Esophagus muscularis mucosa (tissue), 4 donors: ENCODE results near the gene ZNF618. TPM values are rescaled to one million over a fixed set of nuclear protein-coding genes. Genes with fewer than 3 reads are reported as not detected.
A peak's percentile ranks its signal among the peaks of the same experiment; 100 is the strongest.

ENCODE experiments used
- DNase-seq: peaks from one replicate; pipeline ENCODE4 v3.0.0-alpha.2; 2017; ENCODE audit errors: extremely low spot score
- H3K27ac ChIP-seq, 4 donors: fragments of 200-600 bp; sonication (generic); replicated peaks in 1 of 4; 1 replicate in 3 of 4; 2 replicates in 1 of 4; pipeline ENCODE4 v1.5.1; 2016 to 2019; ENCODE audit warnings: mild to moderate bottlenecking in 1 of 4
- H3K27me3 ChIP-seq, 4 donors: fragments of 200-600 bp; sonication (generic); one replicate each; pipeline versions ENCODE4 v1.5.1 to v1.6.0; 2016 to 2019
- H3K36me3 ChIP-seq, 4 donors: fragments of 200-600 bp; sonication (generic); one replicate each; pipeline ENCODE4 v1.5.1; 2016 to 2019
- H3K4me1 ChIP-seq, 4 donors: fragments of 200-600 bp; sonication (generic); one replicate each; pipeline ENCODE4 v1.5.1; 2016 to 2019
- H3K4me3 ChIP-seq, 4 donors: fragments of 200-600 bp; sonication (generic); 1 replicate in 2 of 4; 2 replicates in 2 of 4; pipeline ENCODE4 v1.5.1; 2016 to 2019; ENCODE audit warnings: mild to moderate bottlenecking in 4 of 4, moderate library complexity in 1 of 4
- H3K9me3 ChIP-seq, 4 donors: fragments of 200-600 bp; sonication (generic); 1 replicate in 3 of 4; 2 replicates in 1 of 4; pipeline ENCODE4 v1.5.1; 2016 to 2019
- CTCF ChIP-seq, 3 experiments: fragments of 200-600 bp in 2 of 3; fragments of 450-650 bp in 1 of 3; sonication (generic) in 2 of 3; IDR thresholded peaks; one replicate each; pipeline ENCODE4 v1.5.1; 2017 to 2019; ENCODE audit warnings: antibody characterized with exemption in 3 of 3, mild to moderate bottlenecking in 2 of 3, moderate library complexity in 1 of 3
- EP300 ChIP-seq: sonication (generic); formaldehyde crosslinking; IDR thresholded peaks from one replicate; pipeline ENCODE4 v1.6.1; 2017; ENCODE audit warnings: antibody characterized with exemption
- POLR2A ChIP-seq: fragments of 450-650 bp; IDR thresholded peaks from one replicate; pipeline ENCODE4 v1.6.1; 2017; ENCODE audit warnings: antibody characterized with exemption, moderate library complexity, mild to moderate bottlenecking, low read depth
- POLR2AphosphoS5 ChIP-seq, 2 donors: sonication (generic); formaldehyde crosslinking; IDR thresholded peaks; one replicate each; pipeline ENCODE4 v1.6.1; 2017; ENCODE audit warnings: antibody characterized with exemption in 2 of 2
- WGBS: methylation state at CpG from one replicate; pipeline ENCODE4 v1.1.5; 2018; 5-methylcytosine and 5-hydroxymethylcytosine counted together
- intact Hi-C: fragments of 100-400 bp; cut with DNase I; formaldehyde crosslinking; loops from one replicate; pipeline ENCODE4 v1.15.1; 2023
- total RNA-seq, 4 donors: library from RNA; depleted of rRNA; stranded (reverse); fragments of >200 nt; gene quantifications; one replicate each; pipeline versions ENCODE4 v1.1.0 to v1.2.1, GENCODE V29; 2016

Gene ZNF618
- total RNA-seq, 4 donors from 2014 or later = 1.2 to 4.5 (median 2.6) TPM

- intact Hi-C loops = no loop called here
- Histone ChIP-seq H3K27ac (no peak overlapping the region), H3K4me3 (no peak overlapping the region), H3K36me3 (no peaks in the 10 kb centered on the region), H3K9me3 (no peaks in the 10 kb centered on the region), H3K27me3 (no peaks in the 10 kb centered on the region), H3K4me1 (peaks cover 0 to 25% (median 24%) of the 10 kb centered on the region in 4 donors)
- DNase-seq = no peak
- TF ChIP-seq POLR2A (no peak), POLR2AphosphoS5 (IDR thresholded peaks at IDR 0.05) (no peak)
- WGBS = 93% methylated on average over 2 of the region's 2 CpGs
These were observed 40.8 kb downstream of the ZNF618 start for GRCh38 chr9:113916931-113917330.

GRCh38 chr9:113918697-113919350, 42.7 kb downstream of the ZNF618 start:
- no peak for DNase-seq
- TF ChIP-seq CTCF (IDR thresholded peaks at IDR 0.05) (no peak), POLR2A (no peak), POLR2AphosphoS5 (IDR thresholded peaks at IDR 0.05) (no peak), EP300 (no peak)
- no peaks in the 10 kb centered on the region for H3K36me3 ChIP-seq
- H3K4me3 ChIP-seq = no peak overlapping the region
- intact Hi-C loops = no loop called here
- no peak overlapping the region for H3K27ac ChIP-seq
- H3K9me3 ChIP-seq = peaks cover 0 to 7% (median 0%) of the 10 kb centered on the region in 4 donors
- 78% methylated on average over 8 of the region's 8 CpGs for WGBS
- peaks cover 0 to 12% (median 11%) of the 10 kb centered on the region in 4 donors for H3K4me1 ChIP-seq
- H3K27me3 ChIP-seq = no peaks in the 10 kb centered on the region

DNA sequence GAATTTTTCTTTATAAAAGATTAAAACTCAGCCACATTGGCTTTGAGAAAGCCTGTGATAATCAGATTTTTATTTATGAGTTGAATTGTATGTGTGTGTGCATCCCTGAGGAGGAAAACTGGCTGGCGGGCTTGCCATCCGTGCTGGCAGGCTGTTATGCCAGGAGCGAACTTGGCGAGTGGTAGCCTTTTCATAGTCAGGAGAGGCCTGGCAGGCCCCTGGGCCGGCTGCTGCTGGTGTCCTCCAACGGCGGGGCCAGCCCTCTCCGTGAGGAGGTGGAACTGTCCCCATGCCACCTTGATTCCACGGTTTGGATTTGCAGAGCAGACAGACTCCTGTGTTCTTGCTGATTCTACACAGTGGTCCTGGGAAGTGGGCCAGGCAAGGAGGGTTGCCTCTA, 43.3 kb downstream of the ZNF618 start:
- Histone ChIP-seq H3K27ac (no peak overlapping the region), H3K9me3 (peaks cover 0 to 8% (median 0%) of the 10 kb centered on the region in 4 donors), H3K27me3 (no peaks in the 10 kb centered on the region), H3K4me3 (no peak overlapping the region), H3K36me3 (no peaks in the 10 kb centered on the region), H3K4me1 (peaks cover 0 to 6% (median 6%) of the 10 kb centered on the region in 4 donors)
- TF ChIP-seq CTCF (IDR thresholded peaks at IDR 0.05) (no peak), EP300 (no peak), POLR2A (no peak), POLR2AphosphoS5 (IDR thresholded peaks at IDR 0.05) (no peak)
- intact Hi-C loops = no loop called here
- 80% methylated on average over 9 of the region's 9 CpGs for WGBS
- DNase-seq = peak; percentile 87

DNA sequence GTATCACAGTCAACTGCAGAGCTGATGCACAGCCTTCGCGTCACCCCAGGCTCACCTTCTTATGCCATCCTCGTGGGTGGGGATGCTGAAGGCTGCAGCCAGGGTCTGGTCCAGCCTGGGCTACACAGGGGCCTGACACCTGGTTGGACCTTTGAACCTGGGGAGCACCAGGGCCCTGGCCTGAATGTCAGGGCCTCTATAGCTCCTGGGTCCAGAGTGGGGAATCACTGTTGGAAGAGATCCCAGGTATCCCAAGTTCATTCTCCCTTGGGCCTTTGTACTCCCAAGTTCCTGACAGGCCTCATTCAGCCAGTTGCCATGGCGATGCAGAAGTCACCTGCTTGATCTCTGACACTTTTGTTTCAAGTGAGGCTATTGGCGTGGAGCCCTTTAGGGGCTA, 43.8 kb downstream of the ZNF618 start:
- peaks cover 0 to 8% (median 0%) of the 10 kb centered on the region in 4 donors for H3K9me3 ChIP-seq
- DNase-seq = peak; percentile 57
- TF ChIP-seq CTCF (IDR thresholded peaks at IDR 0.05) = no peak
- no peak for TF ChIP-seq POLR2A
- no peak for TF ChIP-seq EP300
- TF ChIP-seq POLR2AphosphoS5 (IDR thresholded peaks at IDR 0.05) = no peak
- intact Hi-C loops = no loop called here
- H3K27me3 ChIP-seq = no peaks in the 10 kb centered on the region
- 92% methylated on average over 5 of the region's 5 CpGs for WGBS
- H3K27ac ChIP-seq = no peak overlapping the region
- H3K36me3 ChIP-seq = no peaks in the 10 kb centered on the region
- H3K4me1 ChIP-seq = peaks cover 0 to 1% (median under 1%) of the 10 kb centered on the region in 4 donors
- no peak overlapping the region for H3K4me3 ChIP-seq

DNA sequence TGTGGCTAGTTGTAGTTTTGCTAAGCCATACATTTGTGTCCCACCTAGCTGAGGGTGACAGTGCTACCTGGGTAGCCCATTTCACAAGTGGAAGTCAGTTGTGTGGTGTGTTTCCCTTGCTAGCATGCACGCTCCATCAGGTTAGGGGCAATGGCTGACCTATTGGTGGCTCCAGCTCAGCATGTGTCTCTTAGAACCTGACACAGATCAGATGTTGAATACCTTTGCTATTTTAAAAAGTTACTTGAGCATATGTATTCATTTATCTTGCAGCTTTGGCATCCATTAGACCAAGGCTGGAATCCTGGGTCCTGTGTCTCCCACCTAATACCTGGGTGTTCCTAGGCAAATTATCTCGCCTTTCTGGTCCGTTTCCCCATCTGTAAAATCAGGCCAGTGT, 44.8 kb downstream of the ZNF618 start:
- no peak for TF ChIP-seq POLR2AphosphoS5 (IDR thresholded peaks at IDR 0.05)
- TF ChIP-seq POLR2A = no peak
- TF ChIP-seq CTCF (IDR thresholded peaks at IDR 0.05) = no peak
- TF ChIP-seq EP300 = no peak
- no peak overlapping the region for H3K27ac ChIP-seq
- H3K9me3 ChIP-seq = peaks cover 0 to 13% (median 0%) of the 10 kb centered on the region in 4 donors
- 100% methylated on average over 3 of the region's 3 CpGs for WGBS
- DNase-seq = peak; percentile 78
- no peaks in the 10 kb centered on the region for H3K36me3 ChIP-seq
- no peaks in the 10 kb centered on the region for H3K27me3 ChIP-seq
- H3K4me3 ChIP-seq = no peak overlapping the region
- H3K4me1 ChIP-seq = no peaks in the 10 kb centered on the region
- intact Hi-C loops = no loop called here
